Gastrocnemius medialis (tissue), 4 donors: ENCODE measurements around the gene FAM78B. TPM values are rescaled to one million over a fixed set of nuclear protein-coding genes. Genes with fewer than 3 reads are reported as not detected.

Experiments
- ATAC-seq, 2 donors: fragments of 150-250 bp; one replicate each; pipeline ENCODE4 v1.9.1; 2016
- DNase-seq, 2 donors: peaks; one replicate each; pipeline ENCODE4 v3.0.0-alpha.2; 2019
- H3K27ac ChIP-seq, 4 donors: fragments of 200-600 bp; sonication (generic); 1 replicate in 1 of 4; 2 replicates in 3 of 4; pipeline ENCODE4 v1.5.1; 2016 to 2018; ENCODE audit warnings: mild to moderate bottlenecking in 2 of 4, moderate library complexity in 1 of 4
- H3K27me3 ChIP-seq, 3 donors: fragments of 200-600 bp; sonication (generic) in 2 of 3; 1 replicate in 1 of 3; 2 replicates in 2 of 3; pipeline versions ENCODE4 v1.5.1 to v1.6.0; 2016 to 2019; ENCODE audit warnings: mild to moderate bottlenecking in 1 of 3, moderate library complexity in 1 of 3
- H3K36me3 ChIP-seq, 2 donors: fragments of 200-600 bp; sonication (generic) in 1 of 2; one replicate each; pipeline ENCODE4 v1.5.1; 2017 to 2018
- H3K4me1 ChIP-seq, 2 donors: fragments of 200-600 bp; sonication (generic) in 1 of 2; one replicate each; pipeline ENCODE4 v1.5.1; 2016 to 2017; ENCODE audit warnings: mild to moderate bottlenecking in 2 of 2
- H3K4me3 ChIP-seq, 4 donors: fragments of 200-600 bp; sonication (generic) in 3 of 4; 1 replicate in 1 of 4; 2 replicates in 3 of 4; pipeline ENCODE4 v1.5.1; 2016 to 2019; ENCODE audit warnings: mild to moderate bottlenecking in 2 of 4
- H3K9me3 ChIP-seq, 3 donors: fragments of 200-600 bp; sonication (generic) in 2 of 3; 1 replicate in 1 of 3; 2 replicates in 2 of 3; pipeline ENCODE4 v1.5.1; 2016 to 2019
- CTCF ChIP-seq, 5 experiments: fragments of 450-650 bp in 3 of 5; fragments of 200-600 bp in 2 of 5; sonication (generic) in 2 of 5; IDR thresholded peaks in 4 of 5; conservative IDR thresholded peaks in 1 of 5; 1 replicate in 4 of 5; 2 replicates in 1 of 5; pipeline ENCODE4 v1.5.1; 2016 to 2019; ENCODE audit warnings: antibody characterized with exemption in 5 of 5, mild to moderate bottlenecking in 3 of 5, moderate library complexity in 3 of 5
- POLR2A ChIP-seq, 2 donors: fragments of 450-650 bp; IDR thresholded peaks; one replicate each; pipeline ENCODE4 v1.6.1; 2017; ENCODE audit warnings: antibody characterized with exemption in 2 of 2, mild to moderate bottlenecking in 2 of 2, moderate library complexity in 2 of 2
- in situ Hi-C, 4 donors: fragments of 200-750 bp; cut with MboI; loops; one replicate each; pipeline versions ENCODE4 v1.15.0 to v1.8.0; 2017; ENCODE audit warnings: low sequenced_read_pairs in 4 of 4
- intact Hi-C: fragments of 100-400 bp; cut with DNase I; formaldehyde crosslinking; loops from one replicate; pipeline ENCODE4 v1.15.1; 2023; ENCODE audit warnings: low total_unique reads
- total RNA-seq, 4 donors: library from RNA; depleted of rRNA; stranded (reverse); fragments of >200 nt; gene quantifications; one replicate each; pipeline versions ENCODE4 v1.1.0 to v1.2.3, GENCODE V29; 2016

Gene FAM78B
- total RNA-seq, 4 donors from 2014 or later = 1.6 to 9.9 (median 2.6) TPM

GRCh38 chr1:166197141-166197540 is 30.3 kb upstream of the FAM78B start:
- TF ChIP-seq CTCF (IDR thresholded peaks at IDR 0.05 in 4 of 5, conservative IDR thresholded peaks at IDR 0.05 in 1 of 5) = no peak
- TF ChIP-seq POLR2A (IDR thresholded peaks at IDR 0.05) = no peak
- no peak overlapping the region for H3K27ac ChIP-seq

GRCh38 chr1:166193057-166193698 is 26.4 kb upstream of the FAM78B start:
- intact Hi-C loops = no loop called here
- no peaks in the 10 kb centered on the region for H3K27me3 ChIP-seq
- H3K36me3 ChIP-seq = no peaks in the 10 kb centered on the region
- TF ChIP-seq POLR2A (IDR thresholded peaks at IDR 0.05) (no peak), CTCF (IDR thresholded peaks at IDR 0.05 in 4 of 5, conservative IDR thresholded peaks at IDR 0.05 in 1 of 5) (no peak)
- no peak overlapping the region for H3K4me3 ChIP-seq
- DNase-seq (no peak), ATAC-seq (no peak)
- no peaks in the 10 kb centered on the region for H3K9me3 ChIP-seq
- in situ Hi-C loops = no loop called here
- H3K27ac ChIP-seq = no peak overlapping the region
- peaks cover 0 to 10% of the 10 kb centered on the region in 2 donors for H3K4me1 ChIP-seq

More at GRCh38 chr1:166197141-166197540, 30.3 kb upstream of the FAM78B start:
- Histone ChIP-seq H3K9me3 (no peaks in the 10 kb centered on the region), H3K4me1 (peaks cover 0 to 10% of the 10 kb centered on the region in 2 donors), H3K27me3 (no peaks in the 10 kb centered on the region), H3K4me3 (no peak overlapping the region), H3K36me3 (no peaks in the 10 kb centered on the region)
- DNase-seq = no peak
- in situ Hi-C loops (no loop called here), intact Hi-C loops (no loop called here)
- ATAC-seq = peak; percentile 68 to 89

GRCh38 chr1:166190400-166190799 is 23.6 kb upstream of the FAM78B start:
- H3K4me3 ChIP-seq = no peak overlapping the region
- H3K9me3 ChIP-seq = no peaks in the 10 kb centered on the region
- ATAC-seq (no peak), DNase-seq (no peak)
- no peaks in the 10 kb centered on the region for H3K27me3 ChIP-seq
- no peak overlapping the region for H3K27ac ChIP-seq
- TF ChIP-seq POLR2A (IDR thresholded peaks at IDR 0.05) (no peak), CTCF (IDR thresholded peaks at IDR 0.05 in 4 of 5, conservative IDR thresholded peaks at IDR 0.05 in 1 of 5) (no peak)
- intact Hi-C loops (no loop called here), in situ Hi-C loops (no loop called here)
- no peaks in the 10 kb centered on the region for H3K4me1 ChIP-seq
- no peaks in the 10 kb centered on the region for H3K36me3 ChIP-seq

- Histone ChIP-seq H3K4me3 (no peak overlapping the region), H3K4me1 (no peaks in the 10 kb centered on the region), H3K27me3 (no peaks in the 10 kb centered on the region), H3K27ac (no peak overlapping the region), H3K36me3 (no peaks in the 10 kb centered on the region), H3K9me3 (no peaks in the 10 kb centered on the region)
- in situ Hi-C loops (no loop called here), intact Hi-C loops (no loop called here)
- ATAC-seq (no peak), DNase-seq (no peak)
- TF ChIP-seq POLR2A (IDR thresholded peaks at IDR 0.05) (no peak), CTCF (IDR thresholded peaks at IDR 0.05 in 4 of 5, conservative IDR thresholded peaks at IDR 0.05 in 1 of 5) (no peak)
Observed at GRCh38 chr1:166189126-166189525, 22.3 kb upstream of the FAM78B start.

- no peak for DNase-seq
- H3K9me3 ChIP-seq = no peaks in the 10 kb centered on the region
- no peaks in the 10 kb centered on the region for H3K36me3 ChIP-seq
- in situ Hi-C loops = no loop called here
- H3K4me1 ChIP-seq = no peaks in the 10 kb centered on the region
- TF ChIP-seq POLR2A (IDR thresholded peaks at IDR 0.05) = no peak
- H3K27me3 ChIP-seq = no peaks in the 10 kb centered on the region
- no peak for ATAC-seq
- H3K4me3 ChIP-seq = no peak overlapping the region
- intact Hi-C loops = no loop called here
- no peak overlapping the region for H3K27ac ChIP-seq
Observed at GRCh38 chr1:166185526-166185925, 18.7 kb upstream of the FAM78B start.
